Measurements from ENCODE around the gene LSP1.
"Not testable (repeated sequence)": the region's sequence is repeated elsewhere in the genome, so short reads cannot be mapped to it uniquely, and the experiment has no call there.

LSP1 gene

GRCh38 chr11:1879342-1879940 lies 26.6 kb downstream of the LSP1 start:
- no peak for DNase-seq

GRCh38 chr11:1879941-1880720 lies 27.2 kb downstream of the LSP1 start:
- DNase-seq, result peak; percentile 47

GRCh38 chr11:1880746-1881441 lies 28.0 kb downstream of the LSP1 start:
- DNase-seq, result no peak

GRCh38 chr11:1881442-1882264 lies 28.8 kb downstream of the LSP1 start:
- DNase-seq, result no peak

GRCh38 chr11:1882265-1883238 lies 29.7 kb downstream of the LSP1 start:
- peak; percentile 69 for DNase-seq

- no peak for DNase-seq
Measured at GRCh38 chr11:1883346-1884302, 30.7 kb downstream of the LSP1 start.

- DNase-seq, result no peak
Measured at GRCh38 chr11:1884303-1884700, 31.4 kb downstream of the LSP1 start.

- not testable (repeated sequence) for DNase-seq
Measured at GRCh38 chr11:1886551-1886950, 33.7 kb downstream of the LSP1 start.

- DNase-seq, result no peak
Measured at GRCh38 chr11:1887451-1888346, 34.8 kb downstream of the LSP1 start.

- no peak for DNase-seq
Measured at GRCh38 chr11:1888347-1888753, 35.5 kb downstream of the LSP1 start.

GRCh38 chr11:1888811-1889210 lies 35.9 kb downstream of the LSP1 start:
- DNase-seq, result no peak

- no peak for DNase-seq
Measured at GRCh38 chr11:1889224-1889930, 36.5 kb downstream of the LSP1 start.

- DNase-seq, result no peak
Measured at GRCh38 chr11:1889941-1890855, 37.3 kb downstream of the LSP1 start.

- DNase-seq, result no peak
Measured at GRCh38 chr11:1890856-1891830, 38.3 kb downstream of the LSP1 start.

- no peak for DNase-seq
Measured at GRCh38 chr11:1891831-1892115, 38.9 kb downstream of the LSP1 start, which contains the start of gene PRR33. Gene PRR33 (minus strand): TSS chr11:1891895. CDS start chr11:1890584, 1,311 bp downstream.

- no peak for DNase-seq
Measured at GRCh38 chr11:1892116-1892515, 39.2 kb downstream of the LSP1 start.

- no peak for DNase-seq
Measured at GRCh38 chr11:1892558-1892957, 39.7 kb downstream of the LSP1 start.

All from fibroblast of skin of right biceps (primary cell).